Astrocyte (in vitro differentiated cells and primary cell): ENCODE results near the gene MYO16.

Experiments
- EZH2 ChIP-seq: IDR thresholded peaks from 2 replicates; pipeline ENCODE4 v1.6.1; 2012; ENCODE audit warnings: mild to moderate bottlenecking, low read length, inconsistent platforms; ENCODE audit not compliant: insufficient read depth
- TF ChIP-seq, protein P1 (sequence below): IDR thresholded peaks from 2 replicates; pipeline ENCODE4 v1.5.1; 2011; ENCODE audit warnings: low read depth, mild to moderate bottlenecking, inconsistent platforms, low read length, moderate library complexity; ENCODE audit not compliant: insufficient read depth

GRCh38 chr13:109213714-109214113, 584.3 kb downstream of the MYO16 start:
- TF ChIP-seq, protein P1, sequence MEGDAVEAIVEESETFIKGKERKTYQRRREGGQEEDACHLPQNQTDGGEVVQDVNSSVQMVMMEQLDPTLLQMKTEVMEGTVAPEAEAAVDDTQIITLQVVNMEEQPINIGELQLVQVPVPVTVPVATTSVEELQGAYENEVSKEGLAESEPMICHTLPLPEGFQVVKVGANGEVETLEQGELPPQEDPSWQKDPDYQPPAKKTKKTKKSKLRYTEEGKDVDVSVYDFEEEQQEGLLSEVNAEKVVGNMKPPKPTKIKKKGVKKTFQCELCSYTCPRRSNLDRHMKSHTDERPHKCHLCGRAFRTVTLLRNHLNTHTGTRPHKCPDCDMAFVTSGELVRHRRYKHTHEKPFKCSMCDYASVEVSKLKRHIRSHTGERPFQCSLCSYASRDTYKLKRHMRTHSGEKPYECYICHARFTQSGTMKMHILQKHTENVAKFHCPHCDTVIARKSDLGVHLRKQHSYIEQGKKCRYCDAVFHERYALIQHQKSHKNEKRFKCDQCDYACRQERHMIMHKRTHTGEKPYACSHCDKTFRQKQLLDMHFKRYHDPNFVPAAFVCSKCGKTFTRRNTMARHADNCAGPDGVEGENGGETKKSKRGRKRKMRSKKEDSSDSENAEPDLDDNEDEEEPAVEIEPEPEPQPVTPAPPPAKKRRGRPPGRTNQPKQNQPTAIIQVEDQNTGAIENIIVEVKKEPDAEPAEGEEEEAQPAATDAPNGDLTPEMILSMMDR = no peak
- no peak for TF ChIP-seq EZH2
